Motor neuron (in vitro differentiated cells): ENCODE data around the gene NEIL3. TPM values are rescaled to one million over a fixed set of nuclear protein-coding genes. Genes with fewer than 3 reads are reported as not detected.
"Not testable (repeated sequence)": the region's sequence is repeated elsewhere in the genome, so short reads cannot be mapped to it uniquely, and the experiment has no call there.

Source experiments
- ATAC-seq, 8 experiments: fragments of 200-7000 bp; cut with Tn5 transposase; replicated peaks in 6 of 8; 2 replicates each; pipeline ENCODE4 v1.8.0; 2021; ENCODE audit warnings: mild to moderate bottlenecking in 8 of 8, moderate library complexity in 8 of 8
- H3K27ac ChIP-seq, 2 donors: fragments of 250-450 bp; sonication (Bioruptor Pico); 2 replicates each; pipeline ENCODE4 v1.9.0; 2021; ENCODE audit warnings: antibody characterized with exemption in 2 of 2, mild to moderate bottlenecking in 2 of 2, moderate library complexity in 1 of 2
- H3K4me1 ChIP-seq, 2 donors: fragments of 250-450 bp; sonication (Bioruptor Pico); replicated peaks in 1 of 2; 2 replicates each; pipeline ENCODE4 v1.6.1; 2021; ENCODE audit warnings: antibody characterized with exemption in 2 of 2, mild to moderate bottlenecking in 2 of 2, moderate library complexity in 1 of 2
- H3K4me3 ChIP-seq, 5 donors: fragments of 250-450 bp; sonication (Bioruptor Pico); 2 replicates each; pipeline ENCODE4 v1.9.0; 2021; ENCODE audit warnings: antibody characterized with exemption in 5 of 5, mild to moderate bottlenecking in 5 of 5, moderate library complexity in 4 of 5
- WGBS, 10 experiments: fragments of 450-650 bp; shearing (Covaris generic); methylation state at CpG; one replicate each; pipeline ENCODE4 v1.0.0; 2022; 5-methylcytosine and 5-hydroxymethylcytosine counted together
- in situ Hi-C, 9 experiments: fragments of 400-800 bp; cut with MboI; loops; one replicate each; pipeline ENCODE4 v1.15.0; 2021; ENCODE audit warnings: low sequenced_read_pairs in 9 of 9, low pct_unique_long_range_greater_than_20kb in 2 of 9; ENCODE audit not compliant: unreplicated experiment in 9 of 9
- total RNA-seq, 8 experiments: library from RNA; unstranded; fragments of 300-600 nt; gene quantifications; 2 replicates each; pipeline versions ENCODE4 v1.2.3 to v1.2.4, GENCODE V29; 2022

Gene NEIL3
- total RNA-seq, 8 experiments from 2014 or later, result 0.20 to 6.4 (median 0.98) TPM

- in situ Hi-C loops, result no loop called here
- Histone ChIP-seq H3K4me1 (no peaks in the 10 kb centered on the region), H3K4me3 (no peak overlapping the region), H3K27ac (no peak overlapping the region)
- ATAC-seq, result no peak
- WGBS, 10 experiments, result 50 to 100% (median 90%) methylated on average over 1 to 2 of the region's 2 CpGs; no CpG with 5 or more reads in 1 of the 10 experiments
These were observed 26.5 kb upstream of the NEIL3 start for GRCh38 chr4:177283167-177283566.

GRCh38 chr4:177285953-177286352 lies 23.7 kb upstream of the NEIL3 start:
- Histone ChIP-seq H3K4me3 (no peak overlapping the region), H3K27ac (no peak overlapping the region), H3K4me1 (no peaks in the 10 kb centered on the region)
- no peak for ATAC-seq
- 88 to 100% (median 100%) methylated on average over 1 to 6 of the region's 6 CpGs; no CpG with 5 or more reads in 2 of the 10 experiments for WGBS, 10 experiments
- in situ Hi-C loops, result no loop called here

- Histone ChIP-seq H3K4me1 (no peaks in the 10 kb centered on the region), H3K4me3 (no peak overlapping the region), H3K27ac (no peak overlapping the region)
- in situ Hi-C loops, result no loop called here
- 0 to 71% (median 35%) methylated on average over 1 of the region's 1 CpG; no CpG with 5 or more reads in 6 of the 10 experiments for WGBS, 10 experiments
- peak in 1 of 8 experiments; percentile 21 for ATAC-seq
These were observed 22.4 kb upstream of the NEIL3 start for GRCh38 chr4:177287255-177287654.

- in situ Hi-C loops, result no loop called here
- no peak overlapping the region for H3K27ac ChIP-seq
- WGBS, 10 experiments, result 0 to 100% (median 0%) methylated on average over 1 of the region's 1 CpG; no CpG with 5 or more reads in 3 of the 10 experiments
- ATAC-seq, result peak in 2 of 8 experiments; percentile 43 to 92
- H3K4me1 ChIP-seq, result peaks cover 0 to 4% of the 10 kb centered on the region in 2 donors
- H3K4me3 ChIP-seq, result no peak overlapping the region
These were observed 21.3 kb upstream of the NEIL3 start for GRCh38 chr4:177288335-177288734.

GRCh38 chr4:177290780-177291179 lies 18.9 kb upstream of the NEIL3 start:
- Histone ChIP-seq H3K27ac (no peak overlapping the region), H3K4me1 (peaks cover 0 to 4% of the 10 kb centered on the region in 2 donors), H3K4me3 (no peak overlapping the region)
- in situ Hi-C loops, result no loop called here
- WGBS, 10 experiments, result 52 to 86% (median 80%) methylated on average over 2 to 6 of the region's 6 CpGs
- no peak for ATAC-seq

- Histone ChIP-seq H3K4me3 (no peak overlapping the region), H3K4me1 (peaks cover 0 to 4% of the 10 kb centered on the region in 2 donors), H3K27ac (no peak overlapping the region)
- in situ Hi-C loops, result no loop called here
- WGBS, 10 experiments, result 61 to 100% (median 80%) methylated on average over 2 of the region's 2 CpGs; no CpG with 5 or more reads in 1 of the 10 experiments
- peak in 1 of 8 experiments; percentile 46 for ATAC-seq
These were observed 17.5 kb upstream of the NEIL3 start for GRCh38 chr4:177292171-177292570.

- 49 to 100% (median 88%) methylated on average over 1 to 5 of the region's 5 CpGs for WGBS, 10 experiments
- ATAC-seq, result no peak
- in situ Hi-C loops, result no loop called here
- Histone ChIP-seq H3K4me1 (peaks cover 0 to 4% of the 10 kb centered on the region in 2 donors), H3K27ac (no peak overlapping the region), H3K4me3 (no peak overlapping the region)
These were observed 16.3 kb upstream of the NEIL3 start for GRCh38 chr4:177293208-177294033.

- ATAC-seq, result no peak
- in situ Hi-C loops, result no loop called here
- Histone ChIP-seq H3K27ac (no peak overlapping the region), H3K4me3 (no peak overlapping the region), H3K4me1 (peaks cover 0 to under 1% of the 10 kb centered on the region in 2 donors)
- 71 to 100% (median 87%) methylated on average over 1 to 2 of the region's 2 CpGs for WGBS, 10 experiments
These were observed 11.8 kb upstream of the NEIL3 start for GRCh38 chr4:177297785-177298391.

GRCh38 chr4:177301126-177301639 lies 8.5 kb upstream of the NEIL3 start:
- WGBS, 10 experiments, result 11 to 100% (median 78%) methylated on average over 1 to 4 of the region's 4 CpGs
- H3K4me3 ChIP-seq, result no peak overlapping the region
- no peak for ATAC-seq
- H3K4me1 ChIP-seq, result no peaks in the 10 kb centered on the region
- no peak overlapping the region for H3K27ac ChIP-seq
- in situ Hi-C loops, result no loop called here

GRCh38 chr4:177302371-177303100 lies 7.1 kb upstream of the NEIL3 start:
- in situ Hi-C loops, result no loop called here
- Histone ChIP-seq H3K27ac (no peak overlapping the region), H3K4me3 (no peak overlapping the region), H3K4me1 (no peaks in the 10 kb centered on the region)
- ATAC-seq, result no peak
- WGBS, 10 experiments, result 60 to 100% (median 100%) methylated on average over 1 to 4 of the region's 4 CpGs; no CpG with 5 or more reads in 1 of the 10 experiments

GRCh38 chr4:177304094-177304493 lies 5.6 kb upstream of the NEIL3 start:
- H3K4me3 ChIP-seq, result no peak overlapping the region
- peak in 2 of 8 experiments; percentile 64 to 77 for ATAC-seq
- H3K27ac ChIP-seq, result no peak overlapping the region
- no peaks in the 10 kb centered on the region for H3K4me1 ChIP-seq
- WGBS, 10 experiments, result 86 to 100% (median 95%) methylated on average over 1 to 4 of the region's 4 CpGs; no CpG with 5 or more reads in 1 of the 10 experiments
- in situ Hi-C loops, result no loop called here

GRCh38 chr4:177304864-177305263 lies 4.8 kb upstream of the NEIL3 start:
- H3K4me3 ChIP-seq, H3K27ac ChIP-seq, ATAC-seq, in situ Hi-C loops, H3K4me1 ChIP-seq: not testable (repeated sequence)
- 90 to 94% (median 93%) methylated on average over 2 to 3 of the region's 3 CpGs; no CpG with 5 or more reads in 7 of the 10 experiments for WGBS, 10 experiments

- no peak overlapping the region for H3K27ac ChIP-seq
- H3K4me1 ChIP-seq, result peaks cover 0 to 3% of the 10 kb centered on the region in 2 donors
- ATAC-seq, result peak in 1 of 8 experiments; percentile 11
- H3K4me3 ChIP-seq, result no peak overlapping the region
- WGBS, 10 experiments, result 7 to 100% (median 83%) methylated on average over 1 to 3 of the region's 3 CpGs; no CpG with 5 or more reads in 1 of the 10 experiments
- in situ Hi-C loops, result no loop called here
These were observed 1.5 kb upstream of the NEIL3 start for GRCh38 chr4:177308125-177308524.
